ENCODE measurements around the gene DNAJC12.

Gene DNAJC12

DNA sequence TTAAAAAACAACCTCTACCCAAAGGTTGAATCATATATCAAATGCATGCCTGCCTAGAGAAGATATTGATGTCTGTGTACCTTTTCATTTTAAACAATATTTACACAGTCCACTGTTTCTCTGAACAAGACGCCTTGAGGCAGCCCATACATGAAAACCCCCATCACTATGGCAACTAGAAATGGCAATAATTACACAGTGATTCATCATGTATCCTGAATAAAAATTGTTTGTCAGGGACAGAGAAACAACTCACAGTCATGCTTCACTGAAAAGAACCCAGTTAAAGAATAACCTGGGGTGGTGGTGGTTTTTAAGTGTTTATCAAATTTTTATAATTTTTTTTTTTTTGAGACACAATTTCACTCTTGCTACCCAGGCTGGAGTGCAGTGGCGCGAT, 19.7 kb downstream of the DNAJC12 start:
- no peaks in the 10 kb centered on the region for H3K36me3 ChIP-seq (ENCODE audit: insufficient read depth, low read length)
- no peaks in the 10 kb centered on the region for H3K4me1 ChIP-seq (ENCODE audit: insufficient read depth, low read length)
- no peak overlapping the region for H3K9ac ChIP-seq (ENCODE audit: low read depth, low read length)
- no peaks in the 10 kb centered on the region for H3K9me3 ChIP-seq (ENCODE audit: control insufficient read depth, insufficient read depth, low read length)

DNA sequence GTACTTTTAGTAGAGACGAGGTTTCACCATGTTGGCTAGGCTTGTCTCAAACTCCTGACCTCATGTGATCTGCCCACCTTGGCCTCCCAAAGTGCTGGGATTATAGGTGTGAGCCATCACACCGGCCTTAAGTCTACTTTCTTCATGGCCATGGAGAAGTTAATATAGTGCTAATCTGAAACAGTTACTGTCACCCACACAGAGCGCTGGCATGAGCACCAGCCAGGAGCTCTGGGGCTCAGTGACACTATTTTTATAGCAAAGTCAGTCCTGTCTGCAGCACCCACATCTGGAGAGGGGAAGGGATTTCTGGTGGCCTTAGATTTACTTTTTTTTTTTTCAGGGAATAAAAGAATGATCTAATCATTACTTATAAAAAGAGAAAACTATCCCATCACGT, 21.3 kb downstream of the DNAJC12 start:
- Histone ChIP-seq H3K36me3 (ENCODE audit: insufficient read depth, low read length) (no peaks in the 10 kb centered on the region), H3K9ac (ENCODE audit: low read depth, low read length) (no peak overlapping the region), H3K4me1 (ENCODE audit: insufficient read depth, low read length) (no peaks in the 10 kb centered on the region), H3K9me3 (ENCODE audit: control insufficient read depth, insufficient read depth, low read length) (no peaks in the 10 kb centered on the region)

DNA sequence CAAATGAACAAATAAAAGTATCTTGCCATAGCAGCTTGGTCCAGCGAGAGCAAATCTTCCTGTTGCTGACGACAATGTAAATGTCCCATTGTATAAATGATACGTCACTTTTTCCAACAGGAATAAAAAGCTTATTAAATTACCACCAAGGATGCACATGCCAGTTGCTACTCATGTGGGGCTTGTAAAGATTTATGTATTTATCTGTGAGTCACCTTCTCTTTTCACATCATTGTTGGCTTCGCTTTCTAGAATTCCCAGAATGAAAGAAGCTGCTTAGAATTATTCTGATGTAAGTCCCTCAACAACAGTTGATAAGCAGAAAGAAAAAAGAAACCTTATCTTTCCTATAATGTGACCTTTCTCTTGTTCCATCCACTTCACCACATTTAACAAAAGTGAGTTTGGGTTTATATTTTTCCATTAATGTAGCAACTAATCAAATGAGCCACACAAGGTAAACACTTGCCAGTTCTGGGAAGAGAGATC, 22.4 kb downstream of the DNAJC12 start:
- Histone ChIP-seq H3K36me3 (ENCODE audit: insufficient read depth, low read length) (no peaks in the 10 kb centered on the region), H3K4me1 (ENCODE audit: insufficient read depth, low read length) (no peaks in the 10 kb centered on the region), H3K9ac (ENCODE audit: low read depth, low read length) (no peak overlapping the region), H3K9me3 (ENCODE audit: control insufficient read depth, insufficient read depth, low read length) (no peaks in the 10 kb centered on the region)

DNA sequence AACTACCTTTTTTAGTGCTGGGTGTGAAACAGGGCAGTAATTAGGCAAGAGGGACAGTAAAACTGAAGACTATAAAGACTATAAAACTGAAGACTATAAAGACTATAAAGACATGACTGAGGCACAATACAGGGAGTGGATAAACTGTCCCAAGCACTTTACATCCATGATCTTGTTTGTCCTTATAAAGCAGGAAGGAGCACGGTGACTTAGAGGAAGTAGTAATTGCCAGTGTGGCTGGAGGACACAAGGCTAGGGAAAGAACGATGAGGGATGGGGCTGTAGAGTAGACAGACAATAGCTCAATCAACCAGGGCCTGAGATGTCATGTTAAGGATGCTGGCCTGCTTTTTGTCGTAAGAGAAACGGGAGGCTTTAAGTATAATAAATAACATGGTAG, 26.0 kb downstream of the DNAJC12 start:
- H3K9me3 ChIP-seq (ENCODE audit: control insufficient read depth, insufficient read depth, low read length), result no peaks in the 10 kb centered on the region
- H3K36me3 ChIP-seq (ENCODE audit: insufficient read depth, low read length), result no peaks in the 10 kb centered on the region
- no peak overlapping the region for H3K9ac ChIP-seq (ENCODE audit: low read depth, low read length)
- H3K4me1 ChIP-seq (ENCODE audit: insufficient read depth, low read length), result peaks cover 20% of the 10 kb centered on the region

DNA sequence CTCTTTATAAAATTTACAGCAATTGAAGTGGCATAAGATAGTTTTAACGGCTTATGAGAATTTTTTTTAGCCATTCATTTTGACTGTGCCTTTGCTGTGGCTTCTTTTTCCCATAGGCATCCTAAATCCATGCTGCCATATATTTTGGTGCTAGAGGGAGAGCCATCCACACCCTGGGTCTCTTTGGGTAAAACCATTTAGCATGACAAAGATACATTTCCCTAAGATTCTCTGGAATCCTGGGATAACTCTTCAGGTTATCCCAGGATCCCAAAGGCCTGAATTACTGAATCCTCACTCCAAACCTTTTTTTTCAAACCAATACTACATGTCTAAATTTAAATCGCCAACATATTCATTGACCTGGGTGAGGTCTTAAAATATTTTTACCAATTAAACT, 28.9 kb downstream of the DNAJC12 start:
- no peaks in the 10 kb centered on the region for H3K36me3 ChIP-seq (ENCODE audit: insufficient read depth, low read length)
- peaks cover 20% of the 10 kb centered on the region for H3K4me1 ChIP-seq (ENCODE audit: insufficient read depth, low read length)
- H3K9ac ChIP-seq (ENCODE audit: low read depth, low read length), result no peak overlapping the region
- H3K9me3 ChIP-seq (ENCODE audit: control insufficient read depth, insufficient read depth, low read length), result no peaks in the 10 kb centered on the region

DNA sequence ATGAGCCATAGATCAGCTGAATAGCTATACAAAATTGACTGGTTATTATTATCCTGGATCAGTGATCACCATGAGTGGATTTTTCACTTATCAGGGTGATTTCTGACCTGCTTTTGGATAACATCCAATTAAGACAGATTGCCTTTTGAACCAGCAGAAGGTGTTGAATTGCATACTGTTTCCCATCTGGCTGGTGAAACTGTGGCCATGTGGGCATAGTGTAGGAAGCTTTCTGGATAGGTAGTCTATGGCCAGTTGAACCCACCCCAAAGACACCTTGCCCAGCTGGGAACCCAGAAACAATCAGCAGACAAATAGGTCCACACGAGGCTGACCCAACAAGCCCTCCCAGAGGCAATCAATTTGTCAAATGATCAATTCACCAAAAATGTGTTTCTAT, 29.3 kb downstream of the DNAJC12 start:
- Histone ChIP-seq H3K9me3 (ENCODE audit: control insufficient read depth, insufficient read depth, low read length) (no peaks in the 10 kb centered on the region), H3K9ac (ENCODE audit: low read depth, low read length) (no peak overlapping the region), H3K4me1 (ENCODE audit: insufficient read depth, low read length) (peaks cover 20% of the 10 kb centered on the region), H3K36me3 (ENCODE audit: insufficient read depth, low read length) (no peaks in the 10 kb centered on the region)

DNA sequence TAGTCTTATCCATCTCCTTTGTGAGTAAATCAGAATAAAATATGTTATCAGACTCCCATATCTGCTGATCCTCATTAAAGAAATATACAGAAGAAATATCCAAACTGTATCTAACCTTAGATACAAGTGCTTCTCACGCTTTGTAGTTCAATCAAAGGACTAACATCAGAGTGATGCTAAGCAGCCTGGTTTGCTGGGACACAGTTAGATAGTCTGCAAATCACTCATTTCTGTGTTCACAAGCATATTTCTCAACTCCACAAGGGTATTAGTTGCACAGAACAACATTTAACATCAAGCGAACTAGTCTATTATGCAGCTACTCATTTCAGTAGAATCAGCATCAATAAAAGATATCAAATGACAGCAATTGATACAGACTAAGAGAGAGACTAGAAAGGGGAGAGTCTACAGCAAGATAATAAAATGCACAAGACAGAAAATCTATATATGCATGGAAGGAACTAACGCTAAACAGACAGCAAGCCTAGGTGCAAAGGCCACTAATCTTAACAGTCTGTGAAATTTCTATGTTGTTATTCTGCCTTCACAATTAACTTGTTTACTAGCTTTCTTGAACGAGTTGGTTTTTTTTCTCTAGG, 30.0 kb downstream of the DNAJC12 start:
- H3K4me1 ChIP-seq (ENCODE audit: insufficient read depth, low read length), result peaks cover 20% of the 10 kb centered on the region
- no peaks in the 10 kb centered on the region for H3K9me3 ChIP-seq (ENCODE audit: control insufficient read depth, insufficient read depth, low read length)
- no peak overlapping the region for H3K9ac ChIP-seq (ENCODE audit: low read depth, low read length)
- no peaks in the 10 kb centered on the region for H3K36me3 ChIP-seq (ENCODE audit: insufficient read depth, low read length)

DNA sequence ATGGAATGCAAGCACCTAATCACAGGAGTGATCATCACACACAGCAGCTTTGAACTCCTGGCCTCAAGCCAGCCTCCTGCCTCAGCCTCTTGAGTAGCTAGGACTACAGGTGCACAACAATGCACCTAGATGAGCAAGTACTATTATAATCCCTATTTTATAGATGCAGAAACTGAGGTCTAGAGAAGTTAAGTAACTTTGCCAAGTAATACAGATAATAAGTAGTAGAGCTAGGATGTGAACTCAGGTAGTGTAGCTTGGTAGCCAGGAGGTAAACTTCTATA, 33.7 kb downstream of the DNAJC12 start:
- H3K9me3 ChIP-seq (ENCODE audit: control insufficient read depth, insufficient read depth, low read length), result no peaks in the 10 kb centered on the region
- H3K9ac ChIP-seq (ENCODE audit: low read depth, low read length), result no peak overlapping the region
- H3K36me3 ChIP-seq (ENCODE audit: insufficient read depth, low read length), result no peaks in the 10 kb centered on the region

DNA sequence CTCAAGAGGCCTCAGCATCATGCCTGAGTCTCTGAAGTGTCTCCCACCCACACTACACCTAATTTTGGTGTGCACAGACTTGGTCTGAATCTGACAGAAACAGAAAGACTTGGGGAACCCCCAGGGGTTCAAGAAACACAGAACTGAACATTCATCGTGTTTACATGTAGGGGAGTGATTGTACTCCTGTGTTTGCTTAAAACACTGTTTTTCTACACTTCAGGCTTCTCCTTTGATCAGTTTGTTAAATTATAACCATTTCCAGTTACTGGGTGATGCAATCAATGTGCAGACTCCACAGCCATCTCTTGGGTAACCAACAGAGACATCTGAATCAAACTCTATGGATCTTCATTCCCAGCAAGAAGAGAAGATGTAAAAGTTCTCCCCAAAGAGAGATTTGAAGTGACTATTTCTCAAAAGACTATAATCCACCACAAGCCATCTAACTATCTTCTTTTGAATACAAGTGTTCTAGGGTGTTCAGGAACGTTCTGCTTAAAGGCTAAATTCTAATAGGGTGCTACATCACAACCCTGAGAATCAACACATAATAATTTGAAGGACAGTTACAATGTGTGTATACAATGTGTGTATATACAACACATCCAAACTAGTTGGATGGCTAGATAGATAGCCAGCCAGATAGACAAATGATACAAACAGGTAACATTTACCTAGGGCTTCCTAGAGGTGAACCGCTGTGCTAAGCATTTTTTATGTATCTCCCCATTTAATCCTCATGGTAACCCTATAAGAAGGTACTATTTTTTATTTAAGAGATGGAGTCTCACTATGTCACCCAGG, 34.2 kb downstream of the DNAJC12 start:
- peaks cover 18% of the 10 kb centered on the region for H3K4me1 ChIP-seq (ENCODE audit: insufficient read depth, low read length)
- H3K9me3 ChIP-seq (ENCODE audit: control insufficient read depth, insufficient read depth, low read length), result no peaks in the 10 kb centered on the region
- H3K36me3 ChIP-seq (ENCODE audit: insufficient read depth, low read length), result no peaks in the 10 kb centered on the region
- H3K9ac ChIP-seq (ENCODE audit: low read depth, low read length), result no peak overlapping the region

More for the DNA sequence above, 33.7 kb downstream of the DNAJC12 start:
- peaks cover 20% of the 10 kb centered on the region for H3K4me1 ChIP-seq (ENCODE audit: insufficient read depth, low read length)

DNA sequence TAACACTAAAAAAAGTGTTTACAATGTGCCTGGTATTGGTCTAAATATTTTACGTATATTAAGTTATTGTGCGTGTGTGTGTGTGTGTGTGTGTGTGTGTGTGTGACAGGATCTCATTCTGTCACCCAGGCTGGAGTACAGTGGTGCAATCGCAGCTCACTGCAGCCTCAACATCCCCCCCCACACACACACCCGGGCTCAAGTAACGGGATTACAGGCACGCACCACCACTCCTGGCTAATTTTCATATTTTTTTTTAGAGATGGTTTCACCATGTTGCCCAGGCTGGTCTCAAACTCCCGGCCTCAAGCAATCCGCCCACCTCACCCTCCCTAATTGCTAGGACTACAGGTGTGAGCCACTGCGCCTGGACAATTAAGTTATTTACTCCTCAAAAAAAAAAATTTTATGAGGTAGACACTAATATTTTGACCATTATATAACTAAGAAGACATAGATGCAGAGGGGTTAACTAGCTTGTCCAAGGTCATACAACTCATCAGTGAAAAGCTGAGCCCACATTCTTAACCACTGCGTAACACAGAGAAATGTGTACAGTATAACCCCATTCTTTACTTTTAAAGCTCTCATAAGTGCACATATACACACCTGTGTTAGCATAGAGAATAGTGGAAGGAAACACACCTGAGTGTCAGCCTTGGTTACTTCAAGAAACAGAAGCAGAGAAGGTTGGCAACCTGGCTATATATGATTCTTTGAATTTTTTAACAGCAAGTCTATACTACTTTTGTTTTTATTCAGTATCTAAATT, 35.0 kb downstream of the DNAJC12 start:
- H3K9me3 ChIP-seq (ENCODE audit: control insufficient read depth, insufficient read depth, low read length), result no peaks in the 10 kb centered on the region
- no peaks in the 10 kb centered on the region for H3K36me3 ChIP-seq (ENCODE audit: insufficient read depth, low read length)
- no peak overlapping the region for H3K9ac ChIP-seq (ENCODE audit: low read depth, low read length)
- H3K4me1 ChIP-seq (ENCODE audit: insufficient read depth, low read length), result peaks cover 9% of the 10 kb centered on the region

DNA sequence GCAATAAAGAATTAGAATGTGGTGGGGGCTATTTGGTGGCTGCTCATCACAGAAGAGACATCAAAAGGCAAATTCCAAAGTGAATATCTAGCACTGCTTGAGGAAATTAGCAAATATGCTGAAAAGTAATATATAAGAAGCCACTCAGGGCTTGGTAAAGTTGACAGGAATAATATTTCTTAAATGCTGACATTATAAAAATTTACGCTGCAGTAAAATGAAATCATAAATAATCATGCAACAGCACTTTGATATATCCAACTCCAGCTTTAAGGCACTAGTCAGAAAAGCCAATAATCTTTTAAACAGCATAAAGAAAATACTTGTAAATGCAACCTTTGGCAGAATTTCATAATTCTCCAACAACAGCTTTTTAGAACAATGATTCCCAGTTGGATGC, 36.9 kb downstream of the DNAJC12 start:
- Histone ChIP-seq H3K4me1 (ENCODE audit: insufficient read depth, low read length) (no peaks in the 10 kb centered on the region), H3K9me3 (ENCODE audit: control insufficient read depth, insufficient read depth, low read length) (no peaks in the 10 kb centered on the region), H3K36me3 (ENCODE audit: insufficient read depth, low read length) (no peaks in the 10 kb centered on the region), H3K9ac (ENCODE audit: low read depth, low read length) (no peak overlapping the region)

DNA sequence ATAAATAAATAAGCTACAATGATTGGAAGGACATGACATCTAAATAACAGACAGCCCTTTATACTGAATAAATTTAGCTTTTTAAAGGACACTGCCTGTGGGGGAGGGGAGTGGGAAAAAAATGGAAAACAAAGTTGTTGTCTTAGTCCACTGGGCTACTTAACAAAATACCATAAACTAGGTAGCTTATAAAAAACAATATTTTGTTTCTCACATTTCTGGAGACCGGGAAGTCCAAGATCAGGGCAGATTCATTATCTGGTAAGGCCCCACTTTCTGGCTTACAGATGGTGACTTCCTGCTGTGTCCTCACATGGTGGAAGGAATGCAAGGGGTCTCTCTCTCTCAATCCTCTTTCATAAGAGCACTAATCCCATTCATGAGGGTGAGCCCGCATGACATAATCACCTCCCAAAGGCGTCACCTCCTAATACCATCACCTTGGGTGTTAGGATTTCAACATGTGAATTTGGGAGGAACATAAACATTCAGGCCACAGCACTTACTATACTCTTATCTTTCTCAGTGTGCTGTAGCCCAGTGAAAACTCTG, 43.0 kb downstream of the DNAJC12 start:
- H3K9ac ChIP-seq (ENCODE audit: low read depth, low read length), result no peak overlapping the region
- peaks cover 17% of the 10 kb centered on the region for H3K4me1 ChIP-seq (ENCODE audit: insufficient read depth, low read length)
- H3K9me3 ChIP-seq (ENCODE audit: control insufficient read depth, insufficient read depth, low read length), result no peaks in the 10 kb centered on the region
- no peaks in the 10 kb centered on the region for H3K36me3 ChIP-seq (ENCODE audit: insufficient read depth, low read length)

DNA sequence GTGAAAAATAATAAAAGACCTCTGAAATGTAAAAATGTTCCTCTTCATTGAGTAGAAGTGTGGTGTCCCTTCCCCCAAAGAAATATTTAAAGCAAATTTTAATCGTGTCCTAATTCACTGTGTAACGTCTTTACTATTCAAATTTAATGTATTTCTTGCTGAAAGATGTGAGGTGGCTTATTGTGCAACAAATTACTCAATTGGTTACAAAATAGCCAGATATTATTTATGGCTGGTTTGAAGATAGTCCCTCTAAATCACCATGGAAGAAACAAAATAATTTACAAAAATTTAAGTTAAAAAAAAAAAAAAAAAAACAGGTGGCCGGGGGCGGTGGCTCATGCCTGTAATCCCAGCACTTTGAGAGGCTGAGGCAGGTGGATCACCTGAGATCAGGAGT, 43.7 kb downstream of the DNAJC12 start:
- no peaks in the 10 kb centered on the region for H3K9me3 ChIP-seq (ENCODE audit: control insufficient read depth, insufficient read depth, low read length)
- no peak overlapping the region for H3K9ac ChIP-seq (ENCODE audit: low read depth, low read length)
- no peaks in the 10 kb centered on the region for H3K36me3 ChIP-seq (ENCODE audit: insufficient read depth, low read length)
- peaks cover 21% of the 10 kb centered on the region for H3K4me1 ChIP-seq (ENCODE audit: insufficient read depth, low read length)

DNA sequence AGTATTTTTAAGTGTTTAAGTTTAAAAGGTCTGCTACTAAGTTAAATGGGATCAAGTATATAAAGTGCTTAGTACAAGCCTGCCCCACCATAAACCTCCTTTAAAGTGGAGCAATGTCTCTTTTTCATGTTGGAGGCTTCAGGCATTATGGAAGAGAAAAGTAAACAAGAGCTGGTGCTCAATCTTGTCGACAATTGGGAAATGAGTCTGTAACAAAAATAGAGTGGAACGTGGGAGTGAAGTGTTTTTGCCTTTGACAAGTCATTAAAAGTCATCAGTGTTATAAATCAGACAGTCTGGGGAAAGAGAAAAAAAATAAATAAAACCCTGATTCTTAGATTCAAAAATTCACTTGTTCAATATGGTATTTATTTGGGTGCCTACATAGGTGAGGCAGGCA, 44.7 kb downstream of the DNAJC12 start:
- H3K9ac ChIP-seq (ENCODE audit: low read depth, low read length), result no peak overlapping the region
- no peaks in the 10 kb centered on the region for H3K36me3 ChIP-seq (ENCODE audit: insufficient read depth, low read length)
- no peaks in the 10 kb centered on the region for H3K9me3 ChIP-seq (ENCODE audit: control insufficient read depth, insufficient read depth, low read length)
- peaks cover 21% of the 10 kb centered on the region for H3K4me1 ChIP-seq (ENCODE audit: insufficient read depth, low read length)
